AG10803 (cell line): Measurements from ENCODE around the gene SF3B6.

ENCODE experiments used
- DNase-seq: peaks from one replicate; pipeline ENCODE4 v3.0.0; 2010; ENCODE audit warnings: low read depth
- H3K4me3 ChIP-seq: 2 replicates; pipeline ENCODE4 v1.5.1; 2011; ENCODE audit warnings: mild to moderate bottlenecking, low read length, control low read depth
- TF ChIP-seq, protein P1 (sequence below): conservative IDR thresholded peaks from 2 replicates; pipeline ENCODE4 v1.5.1; 2011; ENCODE audit warnings: mild to moderate bottlenecking, low read length, control low read depth, inconsistent platforms

Gene SF3B6

GRCh38 chr2:24080701-24081100 lies 4.6 kb upstream of the SF3B6 start:
- peak; percentile 53 for DNase-seq
- no peak overlapping the region for H3K4me3 ChIP-seq
- TF ChIP-seq, protein P1, sequence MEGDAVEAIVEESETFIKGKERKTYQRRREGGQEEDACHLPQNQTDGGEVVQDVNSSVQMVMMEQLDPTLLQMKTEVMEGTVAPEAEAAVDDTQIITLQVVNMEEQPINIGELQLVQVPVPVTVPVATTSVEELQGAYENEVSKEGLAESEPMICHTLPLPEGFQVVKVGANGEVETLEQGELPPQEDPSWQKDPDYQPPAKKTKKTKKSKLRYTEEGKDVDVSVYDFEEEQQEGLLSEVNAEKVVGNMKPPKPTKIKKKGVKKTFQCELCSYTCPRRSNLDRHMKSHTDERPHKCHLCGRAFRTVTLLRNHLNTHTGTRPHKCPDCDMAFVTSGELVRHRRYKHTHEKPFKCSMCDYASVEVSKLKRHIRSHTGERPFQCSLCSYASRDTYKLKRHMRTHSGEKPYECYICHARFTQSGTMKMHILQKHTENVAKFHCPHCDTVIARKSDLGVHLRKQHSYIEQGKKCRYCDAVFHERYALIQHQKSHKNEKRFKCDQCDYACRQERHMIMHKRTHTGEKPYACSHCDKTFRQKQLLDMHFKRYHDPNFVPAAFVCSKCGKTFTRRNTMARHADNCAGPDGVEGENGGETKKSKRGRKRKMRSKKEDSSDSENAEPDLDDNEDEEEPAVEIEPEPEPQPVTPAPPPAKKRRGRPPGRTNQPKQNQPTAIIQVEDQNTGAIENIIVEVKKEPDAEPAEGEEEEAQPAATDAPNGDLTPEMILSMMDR: no peak

- peak overlapping the region; percentile 98 for H3K4me3 ChIP-seq
- TF ChIP-seq, protein P1: no peak
Observed at GRCh38 chr2:24077879-24078278, 1.8 kb upstream of the SF3B6 start.

GRCh38 chr2:24077535-24077877 lies 1.4 kb upstream of the SF3B6 start:
- TF ChIP-seq, protein P1: no peak
- no peak for DNase-seq
- peak overlapping the region; percentile 98 for H3K4me3 ChIP-seq

More at GRCh38 chr2:24077879-24078278, 1.8 kb upstream of the SF3B6 start:
- DNase-seq: no peak

DNA sequence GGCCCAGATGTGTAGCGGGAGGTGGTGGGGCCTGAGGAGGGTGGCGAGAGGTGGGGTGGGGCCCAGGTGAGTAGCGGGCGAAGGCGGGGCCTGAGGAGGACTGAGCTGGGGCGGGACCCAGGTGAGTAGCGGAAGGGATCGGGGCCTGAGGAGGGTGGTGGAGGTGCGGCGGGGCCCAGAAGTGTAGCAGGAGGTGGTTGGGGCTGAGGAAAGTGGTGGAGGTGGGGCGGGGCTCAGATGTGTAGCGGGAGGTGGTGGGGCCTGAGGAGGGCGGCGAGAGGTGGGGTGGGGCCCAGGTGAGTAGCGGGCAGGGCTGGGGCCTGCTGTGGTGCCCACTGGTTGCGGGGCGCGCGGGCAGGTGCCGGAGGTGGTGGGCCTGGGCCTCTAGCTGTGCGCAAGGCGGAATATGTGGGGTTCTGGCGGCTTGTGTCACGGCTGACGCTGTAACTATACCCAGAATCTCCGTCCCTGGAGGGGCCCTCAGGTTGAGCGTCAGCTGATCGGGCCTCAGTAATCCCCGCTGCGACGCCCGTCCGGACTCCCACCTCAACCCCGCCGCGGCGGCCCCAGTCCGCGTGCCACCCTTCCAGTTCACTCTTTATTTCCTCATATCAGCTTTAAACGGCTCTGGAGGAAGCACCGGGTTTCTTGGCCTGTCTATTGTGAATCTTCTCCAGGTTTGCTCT lies 866 bp upstream of the SF3B6 start:
- H3K4me3 ChIP-seq: peak overlapping the region; percentile 98
- DNase-seq: peak; percentile 16
- TF ChIP-seq, protein P1: no peak

DNA sequence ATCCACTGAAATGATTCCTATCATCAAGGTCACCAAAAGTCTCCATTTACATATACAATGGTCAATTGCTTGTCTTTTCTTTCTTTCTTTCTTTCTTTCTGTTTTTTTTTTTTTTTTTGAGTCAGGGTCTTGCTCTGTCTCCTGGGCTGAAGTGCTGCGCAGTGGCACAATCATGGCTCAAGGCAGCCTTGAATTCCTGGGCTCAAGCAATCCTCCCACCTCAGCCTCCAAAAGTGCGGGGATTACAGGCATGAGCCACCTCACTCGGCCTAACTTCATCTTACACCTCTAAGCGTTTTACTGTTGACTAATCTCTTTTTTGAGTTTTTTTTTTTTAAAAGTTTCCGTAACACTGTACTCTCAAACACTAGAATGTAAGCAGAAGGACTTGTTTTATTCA lies 867 bp downstream of the SF3B6 start:
- no peak for DNase-seq
- peak overlapping the region; percentile 98 for H3K4me3 ChIP-seq
- TF ChIP-seq, protein P1: no peak

GRCh38 chr2:24073816-24074215 lies 2.3 kb downstream of the SF3B6 start:
- no peak for DNase-seq
- H3K4me3 ChIP-seq: no peak overlapping the region
- TF ChIP-seq, protein P1: no peak

DNA sequence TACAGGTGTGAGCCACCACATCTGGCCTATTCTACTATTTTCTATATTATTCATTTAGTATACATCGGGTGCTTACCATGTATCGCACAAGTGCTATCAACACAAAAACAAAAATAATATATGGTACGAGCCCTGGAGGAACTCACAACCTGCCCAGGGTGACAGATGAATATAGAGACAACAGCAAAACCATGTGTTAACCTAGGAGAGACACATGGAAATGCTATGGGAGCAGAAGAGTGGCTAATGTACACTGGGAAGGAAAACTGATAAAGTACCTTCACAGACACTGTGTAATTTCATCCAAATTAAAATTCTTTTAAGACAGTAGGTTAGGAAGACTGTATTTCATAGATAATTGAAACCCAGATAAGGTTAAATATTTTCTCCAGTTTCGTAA lies 3.9 kb downstream of the SF3B6 start:
- H3K4me3 ChIP-seq: no peak overlapping the region

More for the DNA sequence above, 3.9 kb downstream of the SF3B6 start:
- TF ChIP-seq, protein P1: no peak
- DNase-seq: no peak
